Measurements from ENCODE around the gene CLHC1. TPM values are rescaled to one million over a fixed set of nuclear protein-coding genes. Genes with fewer than 3 reads are reported as not detected.

The CLHC1 gene
- total RNA-seq, 1 donor, result 14.3 TPM

- DNase-seq (ENCODE audit: low read depth), result peak; percentile 79
- TF ChIP-seq CTCF (IDR thresholded peaks at IDR 0.05; ENCODE audit: insufficient read depth, low read length), result no peak
- H3K4me3 ChIP-seq (ENCODE audit: low read depth, low read length), result no peak overlapping the region
These were observed 76.3 kb downstream of the CLHC1 start for GRCh38 chr2:55155764-55156281.

GRCh38 chr2:55155206-55155605, 76.9 kb downstream of the CLHC1 start:
- no peak for DNase-seq (ENCODE audit: low read depth)
- H3K4me3 ChIP-seq (ENCODE audit: low read depth, low read length), result no peak overlapping the region
- no peak for TF ChIP-seq CTCF (IDR thresholded peaks at IDR 0.05; ENCODE audit: insufficient read depth, low read length)

- H3K4me3 ChIP-seq (ENCODE audit: low read depth, low read length), result no peak overlapping the region
- TF ChIP-seq CTCF (IDR thresholded peaks at IDR 0.05; ENCODE audit: insufficient read depth, low read length), result no peak
- no peak for DNase-seq (ENCODE audit: low read depth)
These were observed 77.5 kb downstream of the CLHC1 start for GRCh38 chr2:55154525-55155030.

GRCh38 chr2:55153584-55154299, 78.4 kb downstream of the CLHC1 start:
- TF ChIP-seq CTCF (IDR thresholded peaks at IDR 0.05; ENCODE audit: insufficient read depth, low read length), result no peak
- no peak overlapping the region for H3K4me3 ChIP-seq (ENCODE audit: low read depth, low read length)
- no peak for DNase-seq (ENCODE audit: low read depth)

GRCh38 chr2:55152475-55153412, 79.3 kb downstream of the CLHC1 start:
- no peak for DNase-seq (ENCODE audit: low read depth)
- no peak overlapping the region for H3K4me3 ChIP-seq (ENCODE audit: low read depth, low read length)
- TF ChIP-seq CTCF (IDR thresholded peaks at IDR 0.05; ENCODE audit: insufficient read depth, low read length), result no peak

GRCh38 chr2:55151733-55152433, 80.2 kb downstream of the CLHC1 start:
- no peak for DNase-seq (ENCODE audit: low read depth)
- H3K4me3 ChIP-seq (ENCODE audit: low read depth, low read length), result no peak overlapping the region
- no peak for TF ChIP-seq CTCF (IDR thresholded peaks at IDR 0.05; ENCODE audit: insufficient read depth, low read length)

All from fibroblast of the aortic adventitia (primary cell).